Activated naive CD8-positive, alpha-beta T cell treated with anti-CD3 and anti-CD28 coated beads, Interleukin-2, amount 10 ng/mL, durations not matched to agents 7 days and 5 days (primary cell): ENCODE measurements around the gene LYPD6B. TPM values are rescaled to one million over a fixed set of nuclear protein-coding genes. Genes with fewer than 3 reads are reported as not detected.

ENCODE experiments used
- ATAC-seq: fragments of 150-1000 bp; cut with Tn5 transposase; one replicate; pipeline ENCODE4 v1.10.0; 2021; ENCODE audit warnings: low read depth, moderate library complexity
- POLR2A ChIA-PET: fragments of 350-600 bp; sonication (Branson Sonifier 250); formaldehyde crosslinking; loops from one replicate; lab custom pipeline; 2021; ENCODE audit warnings: antibody characterized with exemption; lab: Charles Lee
- DNase-seq: peaks from one replicate; pipeline ENCODE4 v3.0.0; 2021
- H3K27ac Mint-ChIP-seq: one replicate; pipeline ENCODE4 v1.8.0; 2022; ENCODE audit warnings: mild to moderate bottlenecking, mixed read lengths
- H3K27me3 Mint-ChIP-seq: one replicate; pipeline ENCODE4 v1.8.0; 2022; ENCODE audit warnings: mild to moderate bottlenecking, moderate library complexity, mixed read lengths
- H3K36me3 Mint-ChIP-seq: one replicate; pipeline ENCODE4 v1.8.0; 2021; ENCODE audit warnings: mild to moderate bottlenecking, mixed read lengths
- H3K4me1 Mint-ChIP-seq: one replicate; pipeline ENCODE4 v1.8.0; 2021; ENCODE audit warnings: mixed read lengths
- H3K4me3 Mint-ChIP-seq: one replicate; pipeline ENCODE4 v1.8.0; 2022; ENCODE audit warnings: mild to moderate bottlenecking, moderate library complexity, mixed read lengths
- H3K9me3 Mint-ChIP-seq: one replicate; pipeline ENCODE4 v1.8.0; 2021; ENCODE audit warnings: mixed read lengths
- total RNA-seq, 2 experiments: library from RNA; stranded (reverse); gene quantifications; one replicate each; pipeline ENCODE4 v1.2.3, GENCODE V29; 2021

The LYPD6B gene
- total RNA-seq, 2 experiments from 2014 or later = not detected

DNA sequence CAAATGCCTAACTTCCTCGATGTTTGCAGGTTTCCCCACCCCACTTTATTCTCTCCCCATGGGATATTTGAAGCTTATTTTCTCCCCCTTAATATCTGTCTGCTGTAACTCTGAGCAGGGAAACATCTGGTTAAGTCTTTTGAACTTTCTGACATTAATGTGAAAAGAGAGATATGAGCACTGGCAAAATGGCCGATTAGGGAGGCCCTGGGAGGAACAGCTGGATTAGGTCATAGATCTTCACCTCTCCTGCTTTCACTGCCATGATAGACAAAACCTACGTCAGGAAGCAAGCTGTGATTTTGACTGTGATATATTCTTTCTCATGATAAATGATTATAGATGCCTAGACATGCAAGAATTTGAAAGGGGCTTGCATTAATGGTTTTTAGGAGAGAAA lies 43.6 kb downstream of the LYPD6B start:
- no peaks in the 10 kb centered on the region for H3K9me3 Mint-ChIP-seq
- peaks cover 17% of the 10 kb centered on the region for H3K27me3 Mint-ChIP-seq
- POLR2A ChIA-PET = no interaction called here
- ATAC-seq (no peak), DNase-seq (no peak)
- H3K4me3 Mint-ChIP-seq = no peak overlapping the region
- H3K36me3 Mint-ChIP-seq = no peaks in the 10 kb centered on the region
- H3K27ac Mint-ChIP-seq = no peak overlapping the region
- no peaks in the 10 kb centered on the region for H3K4me1 Mint-ChIP-seq

DNA sequence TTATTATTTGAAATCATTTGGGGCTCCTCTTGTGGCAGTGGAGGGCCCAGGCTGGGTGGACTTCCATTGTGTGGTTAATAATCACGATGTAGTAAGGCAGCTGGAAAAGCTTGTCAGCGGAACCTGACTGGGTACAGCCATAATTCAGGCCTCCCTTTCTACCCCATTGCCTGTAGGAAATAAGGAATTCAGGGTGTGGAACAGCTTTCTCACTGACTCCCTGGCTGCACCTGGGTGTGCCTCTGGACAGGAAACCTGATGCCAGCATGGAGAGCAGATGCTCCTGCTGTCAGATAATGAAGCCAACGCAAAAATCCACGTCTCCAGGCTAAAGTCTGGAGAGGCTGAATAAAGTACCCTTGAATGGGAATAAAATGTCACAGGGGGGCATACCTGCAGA lies 44.2 kb downstream of the LYPD6B start:
- H3K27me3 Mint-ChIP-seq = peaks cover 17% of the 10 kb centered on the region
- no peaks in the 10 kb centered on the region for H3K9me3 Mint-ChIP-seq
- ATAC-seq = no peak
- no peaks in the 10 kb centered on the region for H3K36me3 Mint-ChIP-seq
- POLR2A ChIA-PET = no interaction called here
- H3K4me3 Mint-ChIP-seq = no peak overlapping the region
- no peak for DNase-seq
- H3K27ac Mint-ChIP-seq = no peak overlapping the region
- H3K4me1 Mint-ChIP-seq = no peaks in the 10 kb centered on the region

DNA sequence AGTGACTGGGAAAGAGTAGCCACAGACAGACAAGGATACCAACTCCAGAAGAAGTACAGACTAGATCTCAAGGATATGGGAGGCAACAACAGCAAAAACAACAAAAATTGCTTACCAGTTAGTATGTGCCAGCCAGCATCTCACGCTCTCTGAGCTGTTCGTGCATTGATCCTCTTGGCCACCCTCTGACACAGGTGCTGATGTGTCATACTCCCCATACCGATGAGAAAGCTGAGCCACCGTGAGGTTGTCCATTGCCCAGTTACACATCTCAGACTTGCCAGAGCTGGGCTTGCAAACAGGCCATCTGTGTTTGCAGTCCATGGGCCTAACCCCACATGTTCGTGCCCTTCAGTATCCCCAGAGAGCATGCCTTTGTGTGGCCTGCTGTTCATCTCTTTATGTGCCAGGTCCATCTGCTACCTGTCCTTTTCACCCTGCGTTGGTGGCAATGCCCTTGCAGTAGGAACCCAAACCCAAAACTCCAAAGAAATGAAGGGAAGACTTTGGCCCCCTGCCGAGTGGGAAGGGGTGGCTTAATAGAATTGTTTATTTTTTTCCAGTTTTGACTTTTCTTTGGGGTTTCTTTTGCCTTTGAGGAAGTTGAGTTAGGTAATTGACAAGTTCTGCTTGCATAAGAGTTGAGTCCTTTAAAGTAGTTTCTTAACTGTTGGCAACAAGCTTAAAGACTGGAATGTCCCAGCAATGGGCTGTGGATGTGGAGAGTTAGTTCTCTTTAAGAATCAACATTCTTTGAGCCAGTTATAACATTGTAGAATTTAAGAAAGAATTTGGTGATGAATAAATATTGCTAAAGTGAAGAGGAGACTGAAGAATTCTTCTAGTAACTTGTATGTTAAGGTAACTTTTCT lies 46.7 kb downstream of the LYPD6B start:
- H3K36me3 Mint-ChIP-seq = no peaks in the 10 kb centered on the region
- POLR2A ChIA-PET = no interaction called here
- ATAC-seq = no peak

DNA sequence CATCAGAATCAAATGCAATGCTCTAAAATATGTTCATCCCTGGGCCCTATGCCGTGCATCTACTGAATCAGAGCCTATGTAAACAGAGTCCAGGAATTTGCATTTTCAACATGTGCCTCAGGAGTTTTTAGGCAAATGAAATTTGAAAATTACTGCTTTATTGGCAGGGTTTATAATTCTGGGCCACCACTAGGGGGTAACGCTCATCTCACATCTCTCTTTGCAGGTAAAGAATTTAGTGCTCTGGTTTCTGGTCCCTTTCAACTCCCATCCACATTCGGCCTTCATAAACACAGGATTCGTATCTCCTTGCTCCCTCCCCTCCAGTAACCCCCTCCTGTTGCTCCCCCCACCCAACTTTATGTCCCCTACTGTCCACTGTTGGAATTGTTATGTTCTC lies 49.3 kb downstream of the LYPD6B start:
- ATAC-seq (no peak), DNase-seq (no peak)
- Mint-ChIP-seq H3K36me3 (no peaks in the 10 kb centered on the region), H3K27me3 (peaks cover 19% of the 10 kb centered on the region), H3K27ac (no peak overlapping the region), H3K4me3 (no peak overlapping the region), H3K9me3 (no peaks in the 10 kb centered on the region), H3K4me1 (no peaks in the 10 kb centered on the region)
- POLR2A ChIA-PET = no interaction called here

More for the DNA sequence above, 46.7 kb downstream of the LYPD6B start:
- Mint-ChIP-seq H3K27ac (no peak overlapping the region), H3K27me3 (peaks cover 15% of the 10 kb centered on the region), H3K4me1 (no peaks in the 10 kb centered on the region), H3K9me3 (no peaks in the 10 kb centered on the region), H3K4me3 (no peak overlapping the region)
- DNase-seq = no peak

DNA sequence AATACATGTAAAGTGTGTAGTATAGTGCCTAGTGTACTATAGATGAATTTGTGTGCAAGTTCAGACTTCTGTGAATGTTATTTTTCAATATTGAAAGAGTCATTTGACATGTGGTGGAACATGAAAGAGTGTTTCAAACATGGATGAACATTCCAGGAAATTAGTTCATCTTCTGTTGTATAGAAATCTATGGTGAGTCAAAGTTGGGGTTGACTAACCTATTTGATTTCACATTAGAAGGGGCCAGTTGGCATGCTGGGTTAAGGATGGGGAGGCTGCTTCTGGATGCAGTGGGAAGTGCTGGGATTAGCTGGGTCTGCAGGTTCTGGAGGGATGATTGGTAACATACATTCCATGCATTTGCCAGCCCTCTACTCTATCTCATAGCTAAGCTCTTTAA lies 50.6 kb downstream of the LYPD6B start:
- DNase-seq (no peak), ATAC-seq (no peak)
- Mint-ChIP-seq H3K9me3 (no peaks in the 10 kb centered on the region), H3K27ac (no peak overlapping the region), H3K4me1 (no peaks in the 10 kb centered on the region), H3K4me3 (no peak overlapping the region), H3K27me3 (peaks cover 20% of the 10 kb centered on the region), H3K36me3 (no peaks in the 10 kb centered on the region)
- POLR2A ChIA-PET = no interaction called here

DNA sequence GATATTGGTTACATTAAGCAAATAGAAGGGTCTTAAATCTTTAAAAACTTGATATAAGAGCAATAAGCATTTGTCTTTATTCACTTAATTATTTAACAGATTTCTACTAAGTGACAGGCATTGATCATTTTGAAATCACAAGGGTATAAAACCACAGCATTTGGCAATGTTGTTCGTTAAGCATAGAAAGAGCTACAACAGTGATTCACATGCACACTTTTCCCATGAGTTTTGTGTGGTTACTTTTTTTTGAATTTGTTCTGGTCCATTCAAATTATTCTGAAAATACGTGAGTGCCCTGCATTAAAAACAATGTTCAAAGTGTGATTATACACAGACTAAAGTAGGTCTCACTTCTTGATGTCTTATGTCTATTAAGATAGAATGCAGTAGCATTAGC lies 52.2 kb downstream of the LYPD6B start:
- no peaks in the 10 kb centered on the region for H3K4me1 Mint-ChIP-seq
- POLR2A ChIA-PET = no interaction called here
- H3K27me3 Mint-ChIP-seq = peaks cover 21% of the 10 kb centered on the region
- no peak overlapping the region for H3K27ac Mint-ChIP-seq
- H3K36me3 Mint-ChIP-seq = no peaks in the 10 kb centered on the region
- DNase-seq (no peak), ATAC-seq (no peak)
- no peaks in the 10 kb centered on the region for H3K9me3 Mint-ChIP-seq
- H3K4me3 Mint-ChIP-seq = no peak overlapping the region

DNA sequence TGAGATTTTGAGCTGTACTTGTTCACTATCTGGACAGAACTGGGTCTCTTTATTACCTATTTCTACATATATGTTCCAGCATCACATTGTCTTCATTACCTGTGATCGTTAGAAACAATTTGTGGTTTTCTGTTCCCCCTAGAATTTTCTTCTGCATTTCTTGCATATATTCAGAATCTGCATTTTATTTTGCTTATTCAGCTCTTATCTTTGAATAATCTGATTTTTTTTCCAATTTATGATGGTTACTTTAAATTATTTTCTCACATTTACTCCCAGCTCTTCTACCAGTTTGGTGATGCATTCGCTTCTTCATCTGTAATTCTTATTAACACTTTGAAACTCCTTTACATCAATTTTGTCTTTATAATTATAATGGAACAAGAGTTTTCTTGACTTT lies 55.1 kb downstream of the LYPD6B start:
- POLR2A ChIA-PET = no interaction called here

DNA sequence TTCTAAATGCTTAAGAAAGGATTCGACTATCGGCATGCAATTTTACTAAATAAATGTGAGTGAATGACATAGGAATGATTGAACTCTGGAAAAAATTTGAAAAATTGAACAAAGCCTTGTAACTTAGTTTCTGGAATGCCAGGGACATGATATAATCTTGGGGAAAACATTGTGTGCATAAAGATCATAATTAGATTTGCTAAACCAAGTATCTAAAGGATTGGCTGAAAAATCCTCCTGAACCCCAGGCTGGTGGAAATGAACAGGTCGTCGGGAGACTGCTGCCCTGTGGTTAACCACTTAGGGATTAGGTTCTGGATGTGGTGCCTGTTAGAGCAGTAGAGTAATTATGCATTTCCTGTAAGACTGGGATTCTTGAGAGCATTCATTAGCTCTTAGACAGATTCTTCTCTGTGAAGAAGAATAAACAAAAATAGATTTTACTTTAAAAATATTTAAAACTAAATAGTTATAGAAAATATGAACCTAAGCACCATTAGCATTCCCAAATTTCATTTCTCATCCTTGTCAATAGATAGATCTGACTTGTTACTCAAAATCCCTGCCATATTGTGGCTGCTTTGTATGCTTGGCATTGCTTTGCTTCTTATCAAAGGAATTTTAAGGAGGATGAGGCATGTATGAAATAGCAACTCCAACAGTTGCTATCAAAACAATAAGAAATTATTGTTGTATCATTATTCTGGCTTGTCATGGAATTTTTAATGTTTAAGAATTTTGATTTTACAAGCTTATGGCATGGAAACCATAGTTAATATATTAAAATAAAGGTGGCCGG lies 55.9 kb downstream of the LYPD6B start:
- Mint-ChIP-seq H3K4me3 (no peak overlapping the region), H3K4me1 (no peaks in the 10 kb centered on the region), H3K27me3 (peaks cover 24% of the 10 kb centered on the region), H3K36me3 (no peaks in the 10 kb centered on the region), H3K9me3 (no peaks in the 10 kb centered on the region), H3K27ac (no peak overlapping the region)
- POLR2A ChIA-PET = no interaction called here
- no peak for DNase-seq
- ATAC-seq = no peak

More for the DNA sequence above, 55.1 kb downstream of the LYPD6B start:
- DNase-seq (no peak), ATAC-seq (no peak)
- no peaks in the 10 kb centered on the region for H3K4me1 Mint-ChIP-seq
- no peaks in the 10 kb centered on the region for H3K9me3 Mint-ChIP-seq
- H3K27me3 Mint-ChIP-seq = peaks cover 24% of the 10 kb centered on the region
- H3K36me3 Mint-ChIP-seq = no peaks in the 10 kb centered on the region
- no peak overlapping the region for H3K27ac Mint-ChIP-seq
- H3K4me3 Mint-ChIP-seq = no peak overlapping the region

DNA sequence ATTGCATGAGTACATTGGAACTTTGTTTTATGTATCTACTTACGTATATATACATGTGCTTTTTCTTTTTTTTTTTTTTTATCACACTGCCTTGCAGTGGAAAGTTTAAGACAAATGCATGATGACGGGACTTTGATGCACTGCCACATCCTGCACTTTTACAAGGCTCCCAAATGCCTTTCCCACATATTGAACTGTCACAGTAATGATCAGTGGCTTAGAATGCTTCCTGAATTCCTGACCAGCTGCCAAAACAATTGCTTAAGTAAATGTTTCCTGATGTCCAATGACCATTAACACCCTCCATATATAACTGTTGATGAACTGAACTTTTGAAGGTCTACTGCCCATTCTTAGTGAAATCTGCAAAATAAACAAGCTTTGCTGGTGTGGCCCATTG lies 60.2 kb downstream of the LYPD6B start:
- no peaks in the 10 kb centered on the region for H3K9me3 Mint-ChIP-seq
- ATAC-seq = no peak
- no peaks in the 10 kb centered on the region for H3K4me1 Mint-ChIP-seq
- POLR2A ChIA-PET = no interaction called here
- DNase-seq = no peak
- no peaks in the 10 kb centered on the region for H3K36me3 Mint-ChIP-seq
- peaks cover 11% of the 10 kb centered on the region for H3K27me3 Mint-ChIP-seq
- no peak overlapping the region for H3K27ac Mint-ChIP-seq
- no peak overlapping the region for H3K4me3 Mint-ChIP-seq

DNA sequence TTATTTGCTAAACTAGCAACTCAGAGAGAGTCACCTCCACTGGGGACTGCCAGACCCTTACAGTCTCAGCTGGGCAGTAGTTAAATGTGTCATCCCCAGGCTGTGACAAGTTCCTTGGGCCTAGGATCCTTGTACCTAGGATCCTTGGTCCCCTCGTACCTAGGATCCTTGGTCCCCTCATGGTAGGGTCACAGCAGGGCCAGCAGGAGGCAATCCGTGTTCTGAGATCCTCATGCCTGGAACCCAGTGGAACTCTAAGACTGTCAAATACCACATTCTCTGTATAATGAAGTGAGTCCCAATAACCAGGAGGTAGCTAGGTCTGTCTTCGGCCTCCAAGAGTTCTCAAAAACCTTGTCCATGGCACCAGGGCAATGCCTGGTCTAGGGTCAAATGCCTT lies 60.8 kb downstream of the LYPD6B start:
- no peak for ATAC-seq
- POLR2A ChIA-PET = no interaction called here
- no peak overlapping the region for H3K27ac Mint-ChIP-seq

DNA sequence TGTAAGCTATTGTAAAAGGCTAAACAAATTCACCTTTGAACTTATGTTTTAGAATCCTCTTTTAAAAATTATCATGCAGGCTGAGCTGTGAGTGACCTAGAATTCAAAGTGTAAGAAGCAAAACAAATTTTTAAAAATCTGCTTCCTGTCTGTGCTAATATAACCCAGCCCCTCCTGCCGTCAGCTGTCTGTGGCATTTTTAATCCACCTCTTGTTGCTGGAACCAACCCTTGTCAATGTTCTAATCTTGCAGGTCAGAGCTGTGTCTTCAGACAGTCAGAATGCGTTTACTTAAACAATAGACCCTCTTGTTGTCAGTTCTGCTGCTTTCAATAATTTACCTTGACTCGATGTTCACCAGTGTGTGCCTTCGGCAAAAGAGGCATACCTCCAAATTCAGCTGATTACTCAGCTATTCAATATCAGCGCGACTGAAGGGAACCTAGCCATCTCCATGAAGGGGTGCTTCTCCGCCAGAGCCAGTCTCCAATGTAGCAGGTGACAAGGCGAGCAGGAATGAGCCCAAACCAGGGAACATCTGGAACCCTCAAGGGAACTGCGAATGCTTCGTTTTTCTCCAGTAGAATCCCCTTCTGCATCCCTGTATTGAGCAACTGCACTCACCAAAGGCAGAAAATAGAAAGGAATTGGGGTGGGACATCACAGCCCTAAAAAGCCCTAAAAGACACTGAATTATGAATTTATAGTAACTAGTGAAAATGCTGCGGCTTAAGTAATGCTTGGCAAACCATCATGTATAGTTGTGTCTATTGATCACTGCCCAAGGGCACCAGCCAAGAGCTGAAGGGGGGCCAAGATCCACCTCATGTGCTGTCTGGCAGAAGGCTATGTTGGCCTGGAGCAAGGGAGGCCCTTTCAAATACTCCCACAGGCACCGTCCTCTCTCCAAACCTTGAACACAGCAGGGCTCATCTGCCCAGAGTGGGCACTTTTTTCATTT lies 62.5 kb downstream of the LYPD6B start:
- no peak overlapping the region for H3K27ac Mint-ChIP-seq
- no peaks in the 10 kb centered on the region for H3K4me1 Mint-ChIP-seq
- peaks cover 4% of the 10 kb centered on the region for H3K27me3 Mint-ChIP-seq
- POLR2A ChIA-PET = no interaction called here
- H3K9me3 Mint-ChIP-seq = no peaks in the 10 kb centered on the region
- DNase-seq = no peak
- H3K36me3 Mint-ChIP-seq = no peaks in the 10 kb centered on the region
- no peak for ATAC-seq
- H3K4me3 Mint-ChIP-seq = no peak overlapping the region

More for the DNA sequence above, 60.8 kb downstream of the LYPD6B start:
- no peak for DNase-seq
- no peak overlapping the region for H3K4me3 Mint-ChIP-seq
- H3K36me3 Mint-ChIP-seq = no peaks in the 10 kb centered on the region
- no peaks in the 10 kb centered on the region for H3K4me1 Mint-ChIP-seq
- H3K27me3 Mint-ChIP-seq = peaks cover 11% of the 10 kb centered on the region
- no peaks in the 10 kb centered on the region for H3K9me3 Mint-ChIP-seq

DNA sequence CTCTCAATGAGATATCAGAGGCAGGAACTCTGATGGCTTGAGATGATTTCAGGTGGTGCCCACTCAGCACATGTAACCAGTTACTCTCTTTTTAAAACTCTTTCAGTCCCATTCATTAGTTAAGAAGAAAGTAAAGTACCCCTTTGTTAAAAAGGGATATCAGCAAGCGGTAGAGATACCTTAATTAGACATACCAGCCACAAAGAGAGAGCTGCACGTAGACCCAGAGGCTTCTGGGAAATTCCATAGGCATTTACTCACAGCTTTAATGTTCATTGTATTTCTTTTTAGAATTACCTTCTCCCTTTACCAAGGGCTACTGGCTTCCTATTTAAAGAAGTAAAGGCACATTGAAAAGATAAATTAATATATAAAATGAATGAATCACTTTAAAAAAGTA lies 63.3 kb downstream of the LYPD6B start:
- ATAC-seq (no peak), DNase-seq (no peak)
- POLR2A ChIA-PET = no interaction called here
- Mint-ChIP-seq H3K4me3 (no peak overlapping the region), H3K4me1 (no peaks in the 10 kb centered on the region), H3K27ac (no peak overlapping the region), H3K36me3 (no peaks in the 10 kb centered on the region), H3K9me3 (peaks cover 2% of the 10 kb centered on the region), H3K27me3 (no peaks in the 10 kb centered on the region)

DNA sequence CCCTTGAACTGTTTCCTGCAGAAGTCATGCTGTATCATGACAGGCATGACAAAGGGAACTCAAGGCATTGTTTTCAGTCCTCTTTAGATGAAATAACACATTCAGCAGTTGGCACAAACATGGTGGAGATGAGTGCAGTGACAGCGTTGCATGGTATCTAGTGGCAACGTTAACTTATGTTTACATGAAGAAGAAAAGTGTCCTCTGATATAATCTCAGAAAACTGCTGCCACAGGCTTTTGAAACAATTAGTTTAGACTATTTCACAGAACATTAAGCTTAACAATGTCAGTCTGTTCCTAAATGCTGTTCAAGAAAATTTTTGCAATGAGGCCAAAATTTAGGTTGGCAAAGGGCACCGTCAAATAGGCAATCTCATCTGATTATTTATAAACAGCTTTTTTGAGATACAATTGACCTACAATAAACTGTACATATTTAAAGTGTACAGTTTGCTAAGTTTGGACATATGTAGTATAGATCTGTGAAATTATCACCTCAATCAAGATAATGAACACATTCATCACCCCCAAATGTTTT lies 64.7 kb downstream of the LYPD6B start:
- POLR2A ChIA-PET = no interaction called here

More for the DNA sequence above, 64.7 kb downstream of the LYPD6B start:
- H3K4me1 Mint-ChIP-seq = no peaks in the 10 kb centered on the region
- peaks cover 2% of the 10 kb centered on the region for H3K9me3 Mint-ChIP-seq
- no peak overlapping the region for H3K27ac Mint-ChIP-seq
- H3K27me3 Mint-ChIP-seq = no peaks in the 10 kb centered on the region
- no peaks in the 10 kb centered on the region for H3K36me3 Mint-ChIP-seq
- no peak overlapping the region for H3K4me3 Mint-ChIP-seq
- DNase-seq (no peak), ATAC-seq (no peak)
